Midbrain (tissue), 1 donor: Measurements from ENCODE around the gene BIN1.

Experiments
- DNase-seq: peaks from one replicate; lab custom pipeline; 2025; lab: John Stamatoyannopoulos, UW

BIN1 gene

DNA sequence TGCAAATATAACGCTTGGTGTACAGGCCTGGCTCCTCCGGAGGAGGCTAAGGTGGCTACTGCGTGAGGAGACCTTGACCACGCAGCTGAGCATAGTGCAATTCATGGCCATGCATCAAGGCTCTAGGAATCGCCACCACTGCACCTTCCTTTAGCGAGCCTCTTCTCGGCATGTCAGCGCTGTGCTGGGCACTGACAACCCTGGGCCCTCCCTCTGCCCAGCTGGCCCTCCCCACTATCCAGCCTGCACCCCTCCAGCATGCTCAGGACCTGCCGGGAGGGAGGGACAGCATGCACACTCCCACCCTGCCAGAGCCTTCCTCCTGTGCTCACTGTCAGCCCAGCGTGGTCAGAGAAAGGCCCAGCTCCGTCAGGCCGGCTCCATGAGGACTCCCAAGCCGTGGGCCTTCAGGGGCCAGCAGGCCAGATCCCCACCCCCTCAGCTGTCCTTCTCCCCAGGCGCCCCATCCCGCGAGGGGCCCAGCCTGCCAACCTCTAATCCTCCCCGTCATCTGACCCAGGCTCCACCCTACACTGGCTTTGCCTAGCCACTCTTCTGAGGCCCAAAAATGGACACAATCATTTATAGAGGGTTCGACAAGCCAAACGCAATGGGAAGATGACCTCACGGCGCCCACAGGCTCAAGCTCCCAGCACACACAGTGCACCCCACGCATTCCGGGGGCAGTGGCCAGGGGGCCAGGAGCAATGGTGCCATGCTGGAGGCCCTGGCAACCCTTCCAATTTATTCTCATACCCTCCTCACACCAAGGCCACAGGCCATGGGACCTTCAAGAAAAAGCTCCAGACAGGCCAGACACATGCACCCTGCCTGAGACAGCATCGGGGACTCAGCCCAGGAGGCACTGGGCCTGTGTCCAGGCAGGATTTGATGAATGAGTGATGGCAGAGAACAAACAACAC, 3.5 kb downstream of the BIN1 start:
- DNase-seq, result peak; percentile 59

DNA sequence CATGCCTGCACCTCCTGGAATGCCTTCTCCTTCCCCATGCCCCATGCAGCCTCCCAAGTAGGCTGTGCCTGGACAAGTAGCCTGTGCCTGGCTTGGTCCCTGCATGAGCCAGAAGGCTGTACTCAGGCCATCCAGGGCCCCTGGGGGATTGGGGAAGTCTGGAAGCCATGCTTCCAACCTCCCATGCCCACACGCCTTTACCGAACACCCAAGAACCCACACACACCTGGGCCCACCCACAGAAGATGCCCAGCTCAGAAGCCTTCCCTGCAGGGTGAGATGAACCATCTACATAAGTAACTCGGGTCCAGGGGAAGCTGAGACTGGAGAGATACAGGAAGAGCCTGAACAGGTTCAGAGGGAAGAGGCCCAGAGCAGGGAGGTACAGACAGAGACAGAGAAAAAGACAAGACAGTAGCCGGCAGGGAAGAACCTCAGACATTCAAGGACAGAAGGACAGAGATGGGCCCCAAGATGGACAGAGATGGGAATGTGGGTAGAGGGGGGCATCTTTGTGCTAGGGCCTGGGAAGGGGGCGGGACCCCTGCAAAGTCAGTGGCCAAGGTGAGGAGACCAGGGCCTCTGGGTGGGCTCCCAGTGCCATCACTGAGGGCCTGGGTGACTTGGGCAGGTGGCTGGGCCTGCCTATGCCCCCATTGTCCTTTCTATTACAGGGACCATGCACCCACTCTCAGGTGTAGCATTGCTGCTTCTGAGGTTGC, 4.3 kb downstream of the BIN1 start:
- no peak for DNase-seq

DNA sequence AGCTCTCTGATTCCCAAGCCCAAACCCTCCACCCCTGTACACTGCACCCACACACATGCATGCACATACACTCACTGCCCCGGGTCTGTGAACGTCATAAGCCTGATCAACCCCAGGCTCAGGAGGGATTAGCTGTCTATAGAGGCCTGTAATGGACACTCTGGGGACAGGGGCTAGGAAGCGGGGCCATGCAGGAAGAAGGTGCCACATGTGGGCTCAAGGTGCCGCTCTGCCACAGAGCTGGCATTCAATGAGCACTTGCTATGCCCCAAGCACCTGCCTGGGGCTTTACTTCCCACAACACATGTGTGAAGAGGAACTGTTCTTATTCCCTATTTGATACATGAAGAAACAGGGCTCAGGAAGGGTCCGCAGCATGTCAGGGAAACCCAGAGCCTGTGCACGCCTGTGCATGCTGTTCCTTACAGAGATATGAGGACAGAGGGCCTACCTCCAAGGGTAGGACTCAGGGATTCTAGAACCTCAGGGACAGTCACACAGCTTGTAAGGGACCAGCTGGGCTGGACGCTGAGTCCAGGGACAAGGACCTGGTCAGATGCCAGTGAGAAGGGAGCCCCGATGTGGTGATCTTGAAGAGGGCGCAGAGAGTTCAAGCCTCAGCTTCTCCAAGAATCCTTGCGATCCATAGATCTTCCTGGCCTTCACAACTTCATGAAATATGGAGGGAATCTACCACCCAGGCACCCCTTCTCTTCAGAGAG, 5.0 kb downstream of the BIN1 start:
- DNase-seq, result no peak

DNA sequence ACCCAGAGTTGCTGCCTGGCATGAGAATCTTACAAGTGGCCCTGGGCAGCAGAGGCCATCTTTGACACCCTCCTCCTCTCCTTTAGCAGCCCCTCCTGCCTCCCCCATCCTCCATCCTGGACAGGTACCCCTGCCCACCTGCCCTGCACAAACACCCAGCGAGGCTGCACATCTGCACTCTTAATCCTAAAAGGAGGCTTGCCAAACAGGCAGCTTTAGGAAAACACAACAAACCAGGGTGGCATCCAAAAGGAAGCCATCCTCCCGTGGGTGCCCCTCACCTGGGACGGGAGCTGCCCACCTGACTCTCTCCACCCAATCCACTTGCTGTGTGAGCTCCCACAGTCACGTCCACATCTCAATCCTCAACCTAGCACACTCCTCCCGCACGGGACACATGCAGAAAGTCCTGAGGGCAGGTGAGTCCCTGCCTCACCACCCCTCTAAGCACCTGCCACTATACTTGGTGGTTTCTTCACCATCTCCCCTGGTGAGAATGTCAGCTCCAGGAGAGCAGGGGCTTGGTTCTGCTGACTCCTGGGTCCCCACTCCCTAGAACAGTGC, 5.8 kb downstream of the BIN1 start:
- no peak for DNase-seq

DNA sequence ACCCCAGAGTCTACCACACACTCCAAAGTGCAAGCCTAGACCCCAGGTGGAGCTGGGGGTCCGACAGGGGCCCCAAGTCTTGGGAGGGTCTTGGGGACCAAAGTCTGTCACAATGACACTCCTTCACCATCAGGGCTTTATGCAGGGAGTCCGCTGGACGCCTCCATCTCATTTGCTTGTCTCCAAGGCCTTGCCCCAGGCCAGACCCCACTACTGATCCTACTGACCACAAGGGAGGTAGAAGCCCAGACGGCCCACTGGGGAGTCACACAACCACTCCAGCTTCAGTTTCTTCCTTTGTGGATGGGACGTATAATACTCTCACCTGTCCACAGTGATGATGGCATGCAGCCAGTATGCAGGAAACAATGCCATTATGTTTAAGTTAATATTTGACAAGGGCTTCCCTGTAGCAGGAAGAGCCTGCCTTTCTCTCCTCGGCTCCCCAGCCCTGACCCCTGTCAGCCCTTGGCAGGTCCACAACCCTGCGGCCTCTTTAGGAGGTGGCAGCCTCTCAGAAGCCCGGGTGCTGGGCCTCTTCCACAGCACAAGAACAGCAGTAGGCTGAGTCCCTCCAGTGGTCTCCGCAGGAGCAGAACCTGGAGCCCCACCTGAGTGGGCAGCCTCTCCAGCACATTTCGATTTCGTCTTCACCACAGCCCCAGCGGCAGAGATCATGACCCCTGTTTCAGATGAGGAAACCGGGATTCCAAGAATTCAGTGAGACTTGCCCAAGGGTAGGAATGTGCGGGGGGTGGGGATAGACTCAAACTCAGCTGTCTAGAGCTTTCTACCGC, 6.5 kb downstream of the BIN1 start:
- DNase-seq, result no peak

DNA sequence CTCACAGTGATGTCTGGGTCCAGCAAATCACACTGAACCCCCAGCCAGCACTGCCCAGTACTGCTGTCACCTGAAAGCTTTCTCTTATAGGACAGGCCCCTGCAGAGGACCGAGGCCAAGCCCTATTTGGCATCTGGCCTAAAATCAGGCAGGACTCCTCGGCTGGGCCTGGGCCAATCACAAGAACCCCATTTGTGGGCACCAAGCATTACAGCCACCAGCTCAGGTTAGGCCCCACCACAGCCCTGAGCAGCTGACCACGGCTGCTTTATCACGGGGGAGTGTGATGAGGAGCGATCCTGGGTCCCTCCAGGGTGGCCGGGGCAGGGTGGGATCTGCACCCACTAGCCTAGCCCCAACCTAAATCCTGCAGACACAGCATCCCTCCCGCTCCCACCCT, 8.2 kb downstream of the BIN1 start:
- DNase-seq, result no peak

DNA sequence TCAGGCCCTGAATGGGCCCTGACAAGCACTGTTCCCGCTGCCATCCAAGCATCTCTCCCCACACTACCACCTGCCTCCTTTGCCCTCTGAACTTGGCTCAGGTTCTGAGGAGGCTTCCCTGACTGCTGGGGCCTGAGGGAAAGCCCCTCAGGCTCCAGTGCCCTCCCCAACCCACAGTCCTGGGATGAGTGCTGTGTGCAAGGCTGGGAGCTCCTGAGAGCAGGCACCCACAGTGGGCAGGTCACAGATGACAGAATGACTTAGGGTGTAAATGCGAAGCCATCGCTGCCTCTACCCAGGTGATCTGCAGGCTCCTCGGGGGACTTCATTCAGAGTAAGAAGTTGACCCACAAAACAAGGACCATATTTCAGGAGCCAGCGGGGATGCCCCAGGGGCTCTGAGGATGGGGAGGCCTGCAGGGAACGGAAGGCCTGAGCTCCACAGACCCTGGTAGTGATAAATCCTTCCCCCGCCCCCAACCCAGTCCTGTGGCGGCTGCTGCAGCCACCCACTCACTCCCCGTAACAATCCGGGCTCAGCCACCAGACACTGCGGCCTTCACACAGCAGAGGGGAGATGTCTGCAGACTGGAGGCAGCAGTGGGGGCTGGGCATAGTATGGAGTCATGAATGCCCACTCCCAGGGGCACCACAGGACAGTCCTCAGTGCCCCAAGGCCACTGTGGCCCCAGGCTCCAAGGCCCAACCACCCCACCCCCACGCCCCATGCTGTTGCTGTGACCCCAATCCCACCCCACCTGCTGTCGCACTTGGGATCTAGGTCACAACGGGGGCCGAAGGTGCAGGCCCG, 8.9 kb downstream of the BIN1 start:
- DNase-seq, result no peak

DNA sequence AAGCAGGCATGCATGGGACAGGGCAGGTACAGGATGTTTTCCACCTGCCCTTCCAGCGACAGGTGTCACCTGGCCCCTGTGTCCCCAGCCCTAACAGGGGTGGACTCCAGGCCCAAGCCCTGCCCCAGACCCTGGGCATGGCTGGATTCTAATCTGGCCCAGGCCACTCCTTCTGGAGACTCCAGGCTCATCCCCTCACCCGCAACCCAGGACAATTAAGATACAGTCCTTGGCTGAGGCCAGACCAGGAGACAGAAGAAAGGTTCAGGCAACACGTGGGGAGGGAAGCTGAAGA, 9.5 kb downstream of the BIN1 start:
- no peak for DNase-seq

DNA sequence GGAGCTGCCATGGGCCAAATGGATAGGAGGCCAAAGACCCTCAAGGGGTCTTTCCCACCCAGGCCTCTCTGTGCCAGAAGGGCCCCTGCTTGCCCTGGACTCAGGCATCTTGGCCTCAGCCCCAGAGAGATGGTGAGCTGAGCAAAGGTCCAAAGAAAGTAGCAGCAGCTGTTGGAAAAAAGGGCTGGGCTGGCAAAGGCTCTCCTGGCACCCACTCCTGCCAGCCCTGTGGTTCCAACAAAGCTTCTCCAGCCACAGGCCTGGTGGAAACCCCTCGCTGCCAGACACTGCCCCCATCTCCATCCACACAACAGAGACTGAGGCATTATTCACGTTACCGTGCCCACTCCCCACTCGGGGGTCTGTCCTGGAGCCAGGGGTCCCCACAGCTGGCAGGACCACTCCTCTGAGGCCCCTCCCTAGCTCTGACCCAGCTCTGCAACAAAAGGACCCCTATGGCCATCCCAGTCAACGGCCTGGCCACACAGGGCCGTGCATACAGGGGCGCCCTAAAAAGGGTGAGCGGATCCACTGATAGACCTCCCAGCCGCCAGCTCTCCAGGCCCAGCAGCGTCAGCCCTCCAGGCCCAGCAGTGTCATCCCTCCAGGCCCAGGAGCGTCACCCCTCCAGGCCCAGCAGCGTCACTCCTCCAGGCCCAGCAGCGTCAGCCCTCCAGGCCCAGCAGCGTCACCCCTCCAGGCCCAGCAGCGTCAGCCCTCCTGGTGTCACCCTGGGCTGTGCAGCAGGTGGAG, 10.1 kb downstream of the BIN1 start:
- DNase-seq, result peak; percentile 23

DNA sequence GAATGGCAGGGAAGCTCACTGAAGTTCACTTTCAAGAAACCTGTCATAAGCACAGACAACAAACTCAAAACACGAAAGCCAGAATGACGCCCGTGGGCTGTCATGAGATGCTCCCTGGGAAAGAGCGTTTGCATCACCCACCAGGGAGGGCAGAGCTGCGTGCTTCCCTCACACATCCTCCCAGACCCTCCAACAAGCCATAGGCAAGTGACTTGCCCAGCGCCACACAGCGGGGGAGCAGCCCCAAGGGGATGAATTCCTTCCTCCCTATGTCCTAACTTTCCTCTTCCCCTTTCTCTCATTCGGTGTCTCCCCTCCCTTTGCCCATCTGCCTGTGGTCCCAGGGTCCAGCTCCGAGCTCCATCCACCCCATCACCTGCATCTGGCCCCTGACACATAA, 10.7 kb downstream of the BIN1 start:
- DNase-seq, result no peak

DNA sequence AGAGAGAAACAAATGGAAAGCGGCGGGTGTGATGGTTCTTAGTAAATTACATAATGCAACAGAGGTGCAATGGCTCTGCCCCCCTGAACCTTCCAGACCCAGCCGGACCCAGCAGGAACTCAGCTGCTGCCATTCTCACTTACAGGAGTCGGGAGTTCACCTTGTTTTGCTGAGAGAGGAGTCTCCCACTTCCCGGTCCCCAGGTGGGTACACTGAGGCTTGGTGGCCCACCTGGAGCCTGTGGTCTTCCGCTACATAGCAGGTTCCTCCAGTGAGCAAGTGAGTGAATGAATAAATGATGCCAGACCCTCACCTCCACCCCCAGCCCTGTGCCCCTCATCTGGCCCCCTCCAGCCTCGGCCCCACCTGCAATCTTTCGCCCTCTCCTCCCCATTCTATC, 11.2 kb downstream of the BIN1 start:
- no peak for DNase-seq

DNA sequence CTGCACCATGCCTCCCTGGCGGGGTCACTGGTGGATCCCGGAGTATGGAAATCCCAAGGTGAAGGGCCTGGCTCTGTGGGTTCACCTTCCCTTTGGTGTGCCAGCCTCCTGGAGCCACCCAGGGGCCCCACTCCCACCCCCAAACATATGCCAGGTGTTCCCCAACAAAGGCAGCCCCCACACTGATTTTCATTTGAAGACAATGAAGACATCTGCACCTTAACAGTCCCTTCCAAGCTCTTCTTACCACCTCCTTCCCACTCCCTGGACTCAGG, 11.7 kb downstream of the BIN1 start:
- DNase-seq, result no peak

DNA sequence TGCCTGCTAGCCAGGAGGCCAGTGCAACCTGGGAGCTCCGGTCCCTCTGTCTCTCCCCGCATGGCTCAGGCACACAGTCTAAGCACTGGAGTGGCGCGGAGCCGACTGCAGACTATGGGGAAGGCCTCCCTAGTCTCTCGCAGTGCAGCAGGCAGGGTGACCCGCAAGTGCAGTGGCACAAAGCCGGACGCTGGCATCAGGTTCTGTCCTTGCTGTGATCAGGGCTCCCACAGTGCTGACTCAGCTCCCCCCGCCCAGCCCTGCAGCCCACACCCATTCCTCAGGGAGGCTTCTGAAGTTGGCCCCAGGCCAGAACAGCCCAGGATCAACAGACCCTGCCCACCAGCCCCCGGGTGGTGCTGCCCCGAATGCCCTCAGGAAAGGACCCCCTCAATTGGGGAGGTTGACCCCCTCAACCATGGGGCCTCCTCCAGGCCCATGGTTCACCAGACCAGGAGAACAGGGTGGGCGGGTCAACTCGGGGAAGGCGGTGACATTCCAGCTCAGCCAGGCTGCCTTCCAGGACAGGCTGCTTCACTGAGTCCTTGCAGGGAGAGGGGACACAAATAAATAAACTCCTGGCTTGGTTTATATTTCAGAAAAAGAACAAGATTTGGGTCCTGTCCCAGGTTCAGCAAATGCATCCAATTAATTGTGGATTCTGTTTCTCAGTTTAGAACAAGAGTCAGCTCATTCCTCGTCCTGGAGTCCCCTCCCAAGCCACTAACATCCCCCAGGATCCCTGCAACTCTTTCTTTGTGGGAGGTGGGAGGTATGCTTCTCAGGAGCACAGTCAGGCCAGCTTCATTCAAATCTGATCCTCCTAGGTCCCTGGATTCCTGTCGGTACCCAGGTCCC, 12.2 kb downstream of the BIN1 start:
- DNase-seq, result peak; percentile 60

DNA sequence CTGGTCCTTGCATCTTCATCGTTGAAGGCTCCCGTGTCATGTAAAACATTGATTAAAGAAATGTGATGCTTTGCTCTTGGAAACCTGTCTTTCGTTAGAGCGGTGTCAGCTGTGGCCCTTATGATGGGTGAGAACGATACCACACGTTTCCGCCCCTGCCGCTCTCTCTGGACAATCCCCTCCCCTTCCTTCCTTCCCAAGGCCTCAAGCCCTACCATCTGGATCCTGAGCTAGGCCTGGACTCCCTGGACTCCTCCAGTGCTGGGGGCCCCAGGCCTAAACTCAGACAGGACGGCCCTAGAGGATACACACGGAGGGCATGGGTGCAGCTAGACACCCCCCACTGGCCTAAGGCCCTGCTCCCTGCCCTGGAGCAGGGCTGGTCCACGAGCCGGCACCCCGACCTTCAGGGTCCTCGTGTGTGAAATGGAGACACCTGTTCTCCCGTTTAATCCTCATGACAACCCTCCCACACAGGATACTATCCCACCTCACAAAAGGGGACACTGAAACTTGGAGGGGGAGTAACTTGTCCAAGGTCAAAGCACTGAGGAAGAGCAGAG, 13.2 kb downstream of the BIN1 start:
- DNase-seq, result no peak

DNA sequence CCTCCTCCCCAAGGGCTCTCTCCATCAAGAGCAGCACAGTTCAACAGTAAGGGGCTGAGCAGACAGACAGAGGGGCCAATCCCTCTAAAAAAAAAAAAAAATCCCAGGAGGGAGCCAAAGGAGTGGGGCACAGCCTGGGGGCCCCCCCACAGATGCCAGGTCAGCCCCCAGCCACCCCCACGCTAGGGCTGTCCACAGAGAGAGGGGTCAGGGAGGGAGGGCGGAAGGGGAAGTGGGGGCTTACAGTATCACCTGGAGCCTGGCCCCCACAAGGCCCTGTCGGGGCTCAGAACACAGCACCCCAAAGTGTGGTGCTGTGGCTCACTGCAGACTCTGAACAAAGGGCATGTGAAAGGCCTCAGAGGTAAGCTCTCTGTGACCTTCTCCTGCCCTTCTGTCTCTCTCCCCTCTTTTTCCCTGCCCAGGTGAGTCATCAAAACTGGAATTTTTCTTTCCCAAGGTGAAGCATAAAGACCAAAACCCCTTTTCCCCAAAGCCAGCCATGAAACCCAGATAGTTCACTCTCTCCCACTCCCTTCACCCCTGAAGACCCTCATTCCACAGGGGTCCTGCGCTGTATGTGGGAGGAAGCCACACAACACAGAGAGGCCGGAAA, 13.9 kb downstream of the BIN1 start:
- no peak for DNase-seq

DNA sequence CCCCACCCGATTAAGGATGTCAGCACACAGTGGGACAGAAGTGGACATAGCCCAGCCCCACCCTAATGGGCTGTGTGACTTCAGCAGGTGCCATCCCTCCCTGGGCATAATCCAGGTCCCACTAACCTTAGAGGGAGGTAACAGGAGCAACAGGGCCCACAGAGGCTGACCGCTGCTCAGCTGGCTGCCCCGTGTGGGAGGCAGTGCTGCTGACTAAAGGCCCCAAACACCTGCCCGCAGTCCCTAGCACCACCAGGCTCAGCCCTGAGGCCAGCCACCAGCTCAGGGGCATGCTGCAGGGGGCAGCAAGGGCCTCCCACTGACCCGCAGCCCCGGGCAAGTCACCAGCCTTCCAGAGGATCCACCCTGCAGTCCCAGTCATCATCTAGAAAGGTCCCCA, 14.6 kb downstream of the BIN1 start:
- no peak for DNase-seq

DNA sequence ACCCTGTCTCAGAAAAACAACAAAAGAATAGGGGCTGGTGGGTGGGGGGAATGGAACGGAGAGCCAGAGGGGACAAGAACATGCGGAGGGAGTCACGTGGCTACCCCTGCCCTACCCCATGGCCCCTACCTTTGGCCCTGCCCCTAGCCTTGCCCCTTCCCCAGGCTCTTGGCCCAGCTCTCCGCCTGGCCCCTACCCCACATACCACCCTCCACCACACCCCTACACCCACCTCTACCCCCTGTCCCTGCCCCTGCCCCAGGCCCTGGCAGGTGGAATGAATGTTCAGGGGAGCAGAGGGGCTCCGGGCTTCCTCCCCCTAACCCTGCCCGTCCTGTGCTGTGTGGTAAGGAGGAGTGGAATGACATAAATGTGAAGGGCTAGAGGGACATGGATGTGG, 15.1 kb downstream of the BIN1 start:
- no peak for DNase-seq

DNA sequence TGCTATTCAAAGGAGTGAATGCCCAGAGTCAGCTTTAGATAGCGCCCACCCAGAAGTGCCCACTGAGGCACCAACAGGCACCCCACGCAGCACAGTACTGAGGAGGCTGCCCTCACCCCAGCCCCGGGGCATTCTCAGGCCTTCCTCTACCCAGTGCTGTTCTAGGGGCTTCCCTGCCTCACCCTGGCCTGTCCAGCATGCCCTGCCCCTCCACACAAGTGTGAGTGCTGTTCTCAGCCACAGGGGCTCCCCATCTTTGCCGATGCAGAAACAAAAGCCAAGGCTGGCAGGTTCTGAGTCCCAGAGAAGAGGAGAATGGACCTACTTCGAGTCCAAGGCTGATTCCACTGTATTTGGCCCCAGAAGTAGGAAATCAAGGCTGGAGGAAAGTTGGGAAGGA, 15.8 kb downstream of the BIN1 start:
- no peak for DNase-seq
